GM13977 (cell line): ENCODE data around the gene LOXL3.

Source experiments
- DNase-seq: peaks from one replicate; pipeline ENCODE4 v3.0.0; 2012; ENCODE audit warnings: low spot score
- in situ Hi-C: fragments of 300-500 bp; cut with MboI; formaldehyde crosslinking; loops from one replicate; pipeline ENCODE4 v1.12.0; 2022; ENCODE audit warnings: low sequenced_read_pairs, low pct_unique_long_range_greater_than_20kb, mixed read lengths, inconsistent platforms; ENCODE audit not compliant: unreplicated experiment
- TF ChIP-seq, protein P1 (sequence below): IDR thresholded peaks from 2 replicates; pipeline ENCODE4 v1.5.1; 2012; ENCODE audit warnings: mild to moderate bottlenecking, control low read depth; ENCODE audit not compliant: insufficient read depth; ENCODE audit errors: extremely low read depth, missing control alignments

LOXL3 gene

DNA sequence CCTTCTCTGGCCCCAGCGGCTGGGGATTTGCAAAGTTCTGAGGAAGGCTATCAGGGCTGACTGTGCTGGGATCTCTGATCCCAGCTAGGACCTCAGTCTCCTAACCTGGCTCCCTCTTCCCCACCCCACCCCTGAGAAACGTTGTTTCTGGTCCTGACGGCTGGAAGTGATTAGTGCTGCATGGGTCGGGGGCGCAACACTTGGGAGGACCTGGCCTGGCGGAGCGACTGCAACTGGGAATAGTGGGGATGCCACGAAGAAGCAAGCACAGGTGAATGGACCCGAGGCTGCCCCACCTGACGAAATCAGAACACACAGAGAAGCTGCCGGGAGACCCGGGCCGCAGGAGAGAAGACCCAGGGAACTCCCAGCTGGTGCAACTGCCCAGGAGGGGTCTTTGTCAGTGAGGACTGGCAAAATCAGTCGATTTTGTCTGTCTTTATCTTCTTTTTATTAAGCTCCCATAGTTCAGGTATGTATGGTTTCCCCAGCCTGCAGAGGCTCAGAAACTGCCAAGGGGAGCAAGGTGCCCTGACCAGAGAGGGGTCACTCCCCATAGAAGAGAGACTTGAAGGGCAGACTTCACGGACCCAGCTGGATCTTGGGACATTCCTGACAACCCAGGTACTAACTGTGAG is 53.7 kb downstream of the LOXL3 start:
- in situ Hi-C loops = loop anchor here (25.0 kb wide), 1 partner anchor 87 kb away; no protein-coding TSS in a partner anchor
- DNase-seq = peak; percentile 37
- TF ChIP-seq, protein P1, sequence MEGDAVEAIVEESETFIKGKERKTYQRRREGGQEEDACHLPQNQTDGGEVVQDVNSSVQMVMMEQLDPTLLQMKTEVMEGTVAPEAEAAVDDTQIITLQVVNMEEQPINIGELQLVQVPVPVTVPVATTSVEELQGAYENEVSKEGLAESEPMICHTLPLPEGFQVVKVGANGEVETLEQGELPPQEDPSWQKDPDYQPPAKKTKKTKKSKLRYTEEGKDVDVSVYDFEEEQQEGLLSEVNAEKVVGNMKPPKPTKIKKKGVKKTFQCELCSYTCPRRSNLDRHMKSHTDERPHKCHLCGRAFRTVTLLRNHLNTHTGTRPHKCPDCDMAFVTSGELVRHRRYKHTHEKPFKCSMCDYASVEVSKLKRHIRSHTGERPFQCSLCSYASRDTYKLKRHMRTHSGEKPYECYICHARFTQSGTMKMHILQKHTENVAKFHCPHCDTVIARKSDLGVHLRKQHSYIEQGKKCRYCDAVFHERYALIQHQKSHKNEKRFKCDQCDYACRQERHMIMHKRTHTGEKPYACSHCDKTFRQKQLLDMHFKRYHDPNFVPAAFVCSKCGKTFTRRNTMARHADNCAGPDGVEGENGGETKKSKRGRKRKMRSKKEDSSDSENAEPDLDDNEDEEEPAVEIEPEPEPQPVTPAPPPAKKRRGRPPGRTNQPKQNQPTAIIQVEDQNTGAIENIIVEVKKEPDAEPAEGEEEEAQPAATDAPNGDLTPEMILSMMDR = no peak

DNA sequence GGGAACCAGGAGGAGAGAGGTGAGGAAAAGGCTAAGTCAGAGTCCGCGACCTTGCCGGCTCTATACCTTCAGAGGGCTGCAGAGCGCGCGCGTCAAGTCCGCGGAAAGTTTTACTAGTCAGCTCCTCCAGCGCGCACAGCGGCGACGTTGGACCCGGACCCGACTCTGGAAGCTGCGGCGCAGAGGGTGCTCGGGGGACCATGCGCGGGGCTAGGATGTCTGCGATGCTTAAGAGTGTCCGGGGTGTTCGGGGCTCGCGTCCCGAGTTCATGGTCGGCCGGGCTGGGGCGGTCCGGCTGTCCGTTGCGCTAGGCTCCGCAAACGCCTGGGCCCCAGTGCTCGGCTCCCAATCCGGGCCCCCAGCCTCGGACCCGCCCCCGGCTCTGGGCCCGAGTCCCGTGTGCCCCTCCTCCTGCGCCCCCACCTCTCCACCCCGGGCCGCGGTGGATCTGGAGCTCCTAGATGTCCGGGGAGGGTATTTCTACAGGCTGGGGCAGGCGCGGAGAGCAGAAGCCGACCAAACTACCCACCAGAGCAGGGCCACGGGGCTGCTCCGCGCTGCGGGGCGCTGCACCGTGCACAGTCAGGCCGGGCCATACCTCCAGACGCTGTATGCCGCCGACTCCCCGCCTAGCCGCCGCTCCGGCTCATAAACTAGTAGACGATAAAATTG is 54.3 kb downstream of the LOXL3 start, which contains the start of gene LBX2:
LBX2 (minus strand) TSS at position 337 of the 673 bp plus-strand sequence; CDS start at position 271, 66 bp downstream.
- in situ Hi-C loops = loop anchor here (25.0 kb wide), 1 partner anchor 88 kb away; no protein-coding TSS in a partner anchor
- TF ChIP-seq, protein P1 = no peak
- DNase-seq = peak; percentile 40

DNA sequence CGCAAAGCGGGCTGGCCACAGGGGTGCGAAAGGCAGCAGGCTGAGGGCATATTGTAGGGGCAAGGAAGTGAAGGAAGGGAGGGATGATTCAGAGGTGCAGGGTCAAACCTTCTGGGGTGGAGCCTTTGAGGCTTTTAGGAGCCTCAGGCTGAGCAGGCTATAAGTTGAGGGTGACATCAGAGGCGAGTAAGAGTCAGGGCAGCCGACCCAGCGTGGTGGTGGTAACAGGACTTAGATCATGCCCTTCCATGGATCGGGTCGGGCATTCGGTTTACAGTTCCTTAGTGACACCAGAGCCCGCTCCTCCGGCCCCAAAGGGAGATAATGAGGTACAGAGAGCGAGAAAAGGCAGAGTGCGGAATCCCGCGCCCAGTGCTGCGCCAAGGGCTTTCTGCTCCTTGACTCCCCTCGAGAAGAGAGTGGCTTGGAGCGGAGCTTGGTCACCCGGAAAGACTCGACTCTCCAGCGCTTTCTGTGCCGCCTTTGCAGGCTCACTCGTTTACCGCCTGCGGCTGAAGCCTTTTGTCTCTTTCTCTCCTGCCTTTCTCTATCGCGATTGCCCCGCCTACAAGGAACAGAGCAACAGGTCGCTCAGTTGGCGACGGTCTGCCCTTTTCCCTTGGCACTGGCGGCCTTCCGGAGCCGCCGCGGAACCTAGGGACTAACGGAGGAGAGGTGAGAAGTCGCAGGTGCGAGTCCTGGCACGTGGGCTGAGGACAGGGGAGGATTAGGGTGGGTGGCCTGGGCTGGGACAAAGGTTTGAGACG is 55.1 kb downstream of the LOXL3 start:
- in situ Hi-C loops = loop anchor here (25.0 kb wide), 1 partner anchor 89 kb away; no protein-coding TSS in a partner anchor
- DNase-seq = peak; percentile 56
- TF ChIP-seq, protein P1 = no peak

DNA sequence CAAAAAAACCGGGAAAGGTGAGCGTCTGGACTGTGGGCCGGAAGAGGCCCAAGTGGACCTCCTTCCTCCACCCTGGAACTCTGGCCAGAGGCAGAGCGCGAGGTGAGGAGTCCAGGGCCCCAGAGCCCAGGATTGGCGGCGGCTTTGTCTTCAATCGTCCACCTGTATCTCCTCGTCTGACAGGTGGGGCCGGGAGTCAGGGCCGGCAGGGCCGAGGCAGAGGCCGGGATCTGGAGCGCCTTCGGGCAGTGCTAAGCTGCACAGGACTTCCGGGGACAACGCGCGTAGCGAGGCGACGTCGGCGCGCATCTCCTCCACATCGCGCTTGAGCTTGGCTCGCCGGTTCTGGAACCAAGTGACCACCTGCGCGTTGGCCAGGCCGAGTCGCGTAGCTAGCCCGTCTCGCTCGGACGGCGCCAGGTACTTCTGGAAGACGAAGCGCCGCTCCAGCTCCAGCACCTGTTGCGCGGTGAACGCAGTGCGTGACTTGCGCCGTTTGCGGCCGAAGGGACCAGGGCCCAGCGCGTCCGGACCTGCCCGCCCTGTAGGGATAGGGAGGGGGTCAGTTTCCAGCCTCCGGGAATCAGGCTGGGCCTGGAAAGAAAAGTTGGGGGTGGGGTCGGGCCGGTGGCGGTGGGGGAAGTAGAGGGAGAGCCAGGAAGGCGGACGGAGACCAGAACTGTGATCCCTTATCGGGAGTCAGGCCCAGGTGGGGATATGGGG is 55.8 kb downstream of the LOXL3 start:
- TF ChIP-seq, protein P1 = no peak
- no peak for DNase-seq
- in situ Hi-C loops = loop anchor here (25.0 kb wide), 1 partner anchor 89 kb away; no protein-coding TSS in a partner anchor

DNA sequence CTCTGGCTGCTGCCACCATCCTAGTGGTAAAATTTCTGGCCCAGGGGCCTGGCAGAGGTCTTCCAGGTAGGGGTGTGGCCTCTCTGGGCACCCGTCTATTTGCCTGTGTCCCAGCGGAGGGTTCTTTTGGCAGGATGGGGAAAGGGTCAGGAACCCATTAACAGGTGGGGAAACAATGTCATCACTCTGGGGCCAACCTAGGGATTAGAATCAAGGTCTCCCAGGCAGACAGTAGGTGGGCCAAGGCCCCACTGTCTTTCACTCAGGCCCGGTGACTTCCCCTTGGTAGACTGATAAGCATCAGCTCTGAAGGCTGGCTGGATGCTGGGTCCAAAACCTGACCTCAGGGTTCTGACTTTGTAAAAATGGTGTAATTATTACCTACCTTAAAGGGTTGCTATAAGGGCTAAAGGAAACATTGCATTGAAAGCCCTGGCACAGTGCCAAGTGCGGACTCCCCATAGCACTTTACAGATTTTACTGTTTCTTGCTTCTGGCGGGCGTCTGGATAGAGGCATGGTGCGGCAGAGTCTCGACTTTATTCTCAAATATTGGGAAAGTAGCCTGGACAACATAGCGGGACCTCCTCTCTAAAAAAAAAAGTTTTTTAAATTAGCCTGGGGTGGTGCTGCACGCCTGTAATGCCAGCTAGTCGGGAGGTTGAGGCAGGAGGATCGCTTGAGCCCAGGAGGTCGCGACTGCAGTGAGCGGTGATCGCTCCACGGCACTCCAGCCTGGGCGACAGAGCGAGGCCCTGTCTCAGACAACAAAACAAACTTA is 56.6 kb downstream of the LOXL3 start:
- TF ChIP-seq, protein P1 = no peak
- DNase-seq = no peak
- in situ Hi-C loops = loop anchor here (25.0 kb wide), 1 partner anchor 90 kb away; no protein-coding TSS in a partner anchor
